CD14-positive monocyte (primary cell): ENCODE data around the gene P2RY12. TPM values are rescaled to one million over a fixed set of nuclear protein-coding genes. Genes with fewer than 3 reads are reported as not detected.

Experiments used
- DNase-seq, 3 donors: peaks; one replicate each; pipeline ENCODE4 v3.0.0-alpha.2; 2011 to 2022
- H2AFZ ChIP-seq: 2 replicates; pipeline ENCODE4 v1.6.0; 2012; ENCODE audit warnings: mild to moderate bottlenecking, low read depth, low read length, inconsistent platforms; ENCODE audit not compliant: insufficient read depth, poor library complexity, severe bottlenecking
- H3K27ac ChIP-seq, 2 donors: 1 replicate in 1 of 2; 2 replicates in 1 of 2; pipeline ENCODE4 v1.5.1; 2012 to 2013; ENCODE audit warnings: low read length in 2 of 2, control low read depth in 1 of 2, inconsistent platforms in 1 of 2, low read depth in 1 of 2, mild to moderate bottlenecking in 1 of 2
- H3K27me3 ChIP-seq, 2 donors: one replicate each; pipeline versions ENCODE4 v1.6.0 to v1.6.1; 2011 to 2013; ENCODE audit warnings: low read length in 2 of 2; ENCODE audit not compliant: control insufficient read depth in 2 of 2, insufficient read depth in 2 of 2
- H3K36me3 ChIP-seq, 2 donors: replicated peaks in 1 of 2; 1 replicate in 1 of 2; 2 replicates in 1 of 2; pipeline versions ENCODE4 v1.5.1 to v1.6.1; 2012 to 2013; ENCODE audit warnings: low read length in 2 of 2, control low read depth in 1 of 2, inconsistent platforms in 1 of 2, mild to moderate bottlenecking in 1 of 2; ENCODE audit not compliant: insufficient read depth in 2 of 2, control insufficient read depth in 1 of 2
- H3K4me1 ChIP-seq, 2 donors: 1 replicate in 1 of 2; 2 replicates in 1 of 2; pipeline versions ENCODE4 v1.5.1 to v1.6.1; 2012 to 2013; ENCODE audit warnings: low read length in 2 of 2, control low read depth in 1 of 2, inconsistent platforms in 1 of 2, mild to moderate bottlenecking in 1 of 2, moderate library complexity in 1 of 2; ENCODE audit not compliant: insufficient read depth in 2 of 2, control insufficient read depth in 1 of 2
- H3K4me2 ChIP-seq: replicated peaks from 2 replicates; pipeline ENCODE3; 2012; ENCODE audit warnings: low read length, moderate library complexity, mild to moderate bottlenecking; ENCODE audit not compliant: poor library complexity, severe bottlenecking; ENCODE audit errors: extremely low read depth
- H3K4me3 ChIP-seq, 3 experiments: fragments of 200-600 bp in 1 of 3; sonication (generic) in 1 of 3; replicated peaks in 1 of 3; 1 replicate in 2 of 3; 2 replicates in 1 of 3; pipeline ENCODE4 v1.5.1; 2011 to 2013; ENCODE audit warnings: low read length in 3 of 3, mild to moderate bottlenecking in 3 of 3, control low read depth in 2 of 3, low read depth in 2 of 3, inconsistent platforms in 1 of 3, moderate library complexity in 1 of 3
- H3K79me2 ChIP-seq: 2 replicates; pipeline ENCODE4 v1.6.0; 2012; ENCODE audit warnings: mild to moderate bottlenecking, control low read depth, inconsistent platforms, low read length, moderate library complexity; ENCODE audit not compliant: insufficient read depth
- H3K9ac ChIP-seq: 2 replicates; pipeline ENCODE4 v1.6.0; 2017; ENCODE audit warnings: low read length, mild to moderate bottlenecking; ENCODE audit not compliant: insufficient read depth, poor library complexity, severe bottlenecking
- H3K9me3 ChIP-seq, 2 donors: replicated peaks in 1 of 2; 1 replicate in 1 of 2; 2 replicates in 1 of 2; pipeline versions ENCODE4 v1.5.1 to v1.6.1; 2012 to 2013; ENCODE audit warnings: low read length in 2 of 2, control low read depth in 1 of 2; ENCODE audit not compliant: control insufficient read depth in 1 of 2, insufficient read depth in 1 of 2
- H4K20me1 ChIP-seq: 2 replicates; pipeline ENCODE4 v1.6.0; 2012; ENCODE audit warnings: mild to moderate bottlenecking, low read length, control low read depth, moderate library complexity; ENCODE audit not compliant: insufficient read depth
- H3K27ac Mint-ChIP-seq, 7 donors: one replicate each; pipeline ENCODE4 v1.8.0; 2020; ENCODE audit warnings: mild to moderate bottlenecking in 7 of 7, mixed read lengths in 7 of 7, moderate library complexity in 6 of 7, inconsistent platforms in 2 of 7
- H3K27me3 Mint-ChIP-seq, 3 donors: one replicate each; pipeline ENCODE4 v1.8.0; 2021 to 2022; ENCODE audit warnings: low read depth in 3 of 3, mild to moderate bottlenecking in 3 of 3, mixed read lengths in 3 of 3, moderate library complexity in 3 of 3, inconsistent platforms in 1 of 3
- H3K36me3 Mint-ChIP-seq, 2 donors: one replicate each; pipeline ENCODE4 v1.8.0; 2020; ENCODE audit warnings: mixed read lengths in 2 of 2, inconsistent platforms in 1 of 2, mild to moderate bottlenecking in 1 of 2
- H3K4me1 Mint-ChIP-seq: one replicate; pipeline ENCODE4 v1.8.0; 2020; ENCODE audit warnings: mild to moderate bottlenecking, mixed read lengths
- H3K4me3 Mint-ChIP-seq, 2 donors: one replicate each; pipeline ENCODE4 v1.8.0; 2020; ENCODE audit warnings: mild to moderate bottlenecking in 2 of 2, mixed read lengths in 2 of 2, moderate library complexity in 1 of 2
- H3K9me3 Mint-ChIP-seq, 7 donors: one replicate each; pipeline ENCODE4 v1.8.0; 2020 to 2022; ENCODE audit warnings: mixed read lengths in 7 of 7, mild to moderate bottlenecking in 6 of 7, moderate library complexity in 6 of 7, inconsistent platforms in 2 of 7
- CTCF ChIP-seq: fragments of 200-600 bp; IDR thresholded peaks from one replicate; pipeline ENCODE4 v1.8.0; 2022; ENCODE audit warnings: antibody characterized with exemption, mild to moderate bottlenecking
- WGBS: methylation state at CpG from one replicate; pipeline ENCODE4 v1.1.5; 2013; ENCODE audit warnings: missing lambda C conversion rate; ENCODE audit not compliant: insufficient coverage; 5-methylcytosine and 5-hydroxymethylcytosine counted together
- intact Hi-C, 2 donors: fragments of 100-400 bp; cut with micrococcal nuclease; formaldehyde crosslinking; loops; one replicate each; pipeline versions ENCODE4 v1.15.0 to v1.15.1; 2023
- polyA plus RNA-seq, 3 donors: library from polyadenylated mRNA; depleted of rRNA in 1 of 3; unstranded in 2 of 3; stranded (reverse) in 1 of 3; fragments of 300-500 nt in 2 of 3; fragments of >200 nt in 1 of 3; fragmentation: Illumina TruSeq in 2 of 3; gene quantifications; 1 replicate in 2 of 3; 2 replicates in 1 of 3; pipeline ENCODE4 v1.2.3, GENCODE V29; 2012 to 2021

Gene P2RY12
- polyA plus RNA-seq, 3 donors = 1.9 to 3.0 (median 2.7) TPM

- no peaks in the 10 kb centered on the region for H3K9me3 ChIP-seq
- Mint-ChIP-seq H3K36me3 (no peaks in the 10 kb centered on the region), H3K27ac (no peak overlapping the region), H3K4me3 (no peak overlapping the region), H3K27me3 (no peaks in the 10 kb centered on the region), H3K4me1 (peaks cover 3% of the 10 kb centered on the region), H3K9me3 (no peaks in the 10 kb centered on the region)
- H3K27me3 ChIP-seq = no peaks in the 10 kb centered on the region
- no peaks in the 10 kb centered on the region for H3K79me2 ChIP-seq
- no peak overlapping the region for H2AFZ ChIP-seq
- intact Hi-C loops = no loop called here
- H3K4me2 ChIP-seq = no peak overlapping the region
- no peaks in the 10 kb centered on the region for H3K4me1 ChIP-seq
- TF ChIP-seq CTCF = no peak
- H4K20me1 ChIP-seq = no peaks in the 10 kb centered on the region
- DNase-seq = no peak
- H3K9ac ChIP-seq = no peak overlapping the region
- no peak overlapping the region for H3K27ac ChIP-seq
- whole genome bisulfite sequencing = 100% methylated on average over 1 of the region's 2 CpGs
- H3K4me3 ChIP-seq = no peak overlapping the region
- no peaks in the 10 kb centered on the region for H3K36me3 ChIP-seq
These were observed 75.0 kb downstream of the P2RY12 start for GRCh38 chr3:151309566-151309965.

- Mint-ChIP-seq H3K36me3 (no peaks in the 10 kb centered on the region), H3K4me1 (peaks cover 6% of the 10 kb centered on the region), H3K27me3 (no peaks in the 10 kb centered on the region), H3K27ac (no peak overlapping the region), H3K4me3 (no peak overlapping the region), H3K9me3 (no peaks in the 10 kb centered on the region)
- Histone ChIP-seq H3K79me2 (no peaks in the 10 kb centered on the region), H4K20me1 (no peaks in the 10 kb centered on the region), H3K4me1 (no peaks in the 10 kb centered on the region), H3K9ac (no peak overlapping the region), H3K36me3 (no peaks in the 10 kb centered on the region), H3K9me3 (no peaks in the 10 kb centered on the region), H3K27me3 (no peaks in the 10 kb centered on the region), H3K27ac (no peak overlapping the region), H2AFZ (no peak overlapping the region), H3K4me2 (no peak overlapping the region), H3K4me3 (no peak overlapping the region)
- no CpG with 5 or more reads among the region's 1 CpG for WGBS
- no peak for TF ChIP-seq CTCF
- intact Hi-C loops = no loop called here
- no peak for DNase-seq
These were observed 76.7 kb downstream of the P2RY12 start for GRCh38 chr3:151307583-151308488.
